SH-SY5Y (cell line): Measurements from ENCODE around the gene ERCC6.

Source experiments
- GATA2 ChIP-seq: IDR thresholded peaks from 2 replicates; pipeline ENCODE4 v1.6.1; 2011; ENCODE audit warnings: mild to moderate bottlenecking, low read depth, low read length
- GATA3 ChIP-seq: IDR thresholded peaks from 2 replicates; pipeline ENCODE4 v1.6.1; 2011; ENCODE audit warnings: low read depth, mild to moderate bottlenecking, low read length, moderate library complexity

DNA sequence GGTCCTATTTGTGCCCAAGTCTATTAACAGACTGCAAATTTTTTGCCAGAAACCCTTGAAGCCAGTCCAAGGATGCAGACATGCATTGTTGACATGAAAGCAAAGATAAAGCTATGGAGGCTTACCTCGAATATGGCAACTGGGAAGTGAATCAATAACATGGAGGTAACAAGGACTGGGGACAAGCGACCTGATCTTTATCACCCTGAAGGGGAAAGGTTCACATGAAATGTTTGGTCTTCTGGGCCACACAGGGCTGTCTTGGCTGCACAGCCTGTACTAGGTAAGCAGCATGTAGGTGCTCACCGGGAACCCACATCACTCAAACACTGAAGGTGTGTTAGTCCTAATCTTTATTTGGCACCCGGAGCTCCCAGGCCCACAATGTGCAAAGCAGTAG lies 17.9 kb downstream of the ERCC6 start:
- TF ChIP-seq GATA3 (no peak), GATA2 (no peak)
